A549 treated with AZD9567 at 1 μM for 4 hours (cell line): ENCODE results near the gene ACKR2. TPM values are rescaled to one million over a fixed set of nuclear protein-coding genes. Genes with fewer than 3 reads are reported as not detected.

Source experiments
- total RNA-seq: library from RNA; stranded (reverse); fragments of 200-300 nt; extraction: Qiagen RNA extraction; gene quantifications from 5 replicates; pipeline ENCODE4 v1.2.3, GENCODE V29; 2022; ENCODE audit not compliant: insufficient read depth

ACKR2 gene, protein sequence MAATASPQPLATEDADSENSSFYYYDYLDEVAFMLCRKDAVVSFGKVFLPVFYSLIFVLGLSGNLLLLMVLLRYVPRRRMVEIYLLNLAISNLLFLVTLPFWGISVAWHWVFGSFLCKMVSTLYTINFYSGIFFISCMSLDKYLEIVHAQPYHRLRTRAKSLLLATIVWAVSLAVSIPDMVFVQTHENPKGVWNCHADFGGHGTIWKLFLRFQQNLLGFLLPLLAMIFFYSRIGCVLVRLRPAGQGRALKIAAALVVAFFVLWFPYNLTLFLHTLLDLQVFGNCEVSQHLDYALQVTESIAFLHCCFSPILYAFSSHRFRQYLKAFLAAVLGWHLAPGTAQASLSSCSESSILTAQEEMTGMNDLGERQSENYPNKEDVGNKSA
- 0.02 to 0.14 TPM (median 0.09 TPM) in 3 of 5 replicates, not detected in the others for total RNA-seq

GRCh38 chr3:42809202-42809601 lies at the start of gene ACKR2:
TSS of gene ACKR2 (plus strand) at chr3:42809445. CDS start at chr3:42864503, 55,058 bp downstream.

DNA sequence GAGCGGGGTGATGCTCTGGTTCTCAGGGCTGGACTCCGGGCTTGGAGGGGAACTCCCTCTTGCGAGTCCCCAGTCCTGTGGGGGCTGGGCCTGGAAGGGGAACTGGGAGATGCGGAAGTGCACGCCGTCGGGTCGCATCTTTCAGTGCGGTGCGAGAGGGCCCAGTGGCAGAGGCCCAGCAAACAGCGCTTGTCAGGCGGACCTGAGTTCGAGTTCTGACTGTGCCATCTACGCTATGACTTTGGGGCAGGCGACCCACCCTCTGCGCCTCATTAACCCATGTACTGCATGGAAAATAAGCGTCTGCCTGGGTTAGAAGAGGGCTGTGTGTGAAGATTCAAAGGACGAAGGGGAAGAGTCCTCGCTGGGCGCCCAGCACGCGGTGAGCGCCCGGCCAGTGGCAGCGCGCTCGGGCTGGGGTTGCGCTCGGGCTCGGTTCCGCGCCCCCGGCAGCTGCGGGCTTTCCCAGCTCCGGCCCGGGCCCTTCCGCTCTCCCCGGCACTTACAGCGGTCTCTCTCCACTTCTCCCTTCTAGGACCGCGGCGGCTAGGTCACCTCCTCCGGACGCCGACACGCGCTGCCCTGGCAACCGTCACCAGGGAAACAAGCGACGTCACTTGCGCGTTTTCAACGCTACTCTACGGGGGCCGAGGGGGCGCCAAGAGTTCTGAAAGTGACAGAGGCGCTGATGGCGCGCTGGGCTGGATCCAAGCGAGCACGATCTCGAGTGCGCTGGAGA lies 36.4 kb upstream of the ACKR2 start, which contains the start of gene CCDC13:
Gene CCDC13, minus strand, starts transcription at position 584 of the 739 bp plus-strand sequence. CDS start 14,908 bp downstream, outside the sequence.

GRCh38 chr3:42804106-42804830 lies 5.0 kb upstream of the ACKR2 start, which contains the start of gene HIGD1A:
TSS of gene HIGD1A (minus strand) at chr3:42804490. CDS start at chr3:42794253, 10,237 bp downstream.

GRCh38 chr3:42875325-42876151 lies 66.3 kb downstream of the ACKR2 start, which contains the start of gene CYP8B1:
TSS of gene CYP8B1 (minus strand) at chr3:42875879. CDS start at chr3:42875816, 63 bp downstream.

DNA sequence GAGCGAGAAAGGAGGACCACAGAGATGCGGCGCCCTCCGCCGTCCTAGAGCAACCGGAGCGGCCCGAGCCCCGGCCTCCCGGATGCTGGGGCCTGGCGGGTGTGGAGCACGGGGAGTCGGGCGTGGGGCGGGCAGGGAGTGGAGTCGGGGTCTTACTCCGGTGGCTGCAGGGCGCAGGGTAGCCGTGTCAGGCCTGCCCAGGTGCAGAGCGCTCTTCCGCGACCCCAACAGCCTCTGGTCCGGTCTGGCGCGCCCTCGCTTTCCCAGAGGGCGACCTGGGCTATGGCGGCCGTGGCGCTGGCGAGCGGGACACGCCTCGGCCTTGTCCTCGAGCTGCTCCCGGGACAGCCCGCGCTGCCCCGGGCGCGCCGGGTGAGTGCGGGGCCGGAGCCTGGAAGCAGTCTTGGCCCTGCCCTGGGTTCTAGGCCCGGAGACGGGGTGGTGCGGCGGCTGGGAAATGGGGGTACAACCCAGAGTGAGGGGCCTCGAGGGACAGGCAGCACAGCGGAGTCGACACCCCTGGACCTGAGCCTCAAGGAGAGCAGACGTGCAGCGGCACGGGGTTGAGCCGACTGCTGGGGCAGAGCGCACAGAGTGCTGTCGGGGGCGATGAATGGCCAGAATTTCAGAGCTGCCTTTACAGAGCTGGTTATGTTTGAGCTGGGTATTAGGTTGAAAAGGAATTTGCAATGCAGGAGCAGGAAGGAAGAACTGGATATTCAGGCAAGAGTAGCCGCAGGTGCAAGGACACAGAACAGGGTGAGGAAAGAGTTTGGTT lies 97.0 kb downstream of the ACKR2 start, which contains the start of gene ZNF662:
Gene ZNF662, plus strand, starts transcription at position 73 of the 778 bp plus-strand sequence. CDS start 1,973 bp downstream, outside the sequence.

Other genes with a start within 250 kb of the ACKR2 start
- gene SEC22C, start 227.5 kb upstream of the ACKR2 start, total RNA-seq, result 29.0 to 36.2 TPM (median 35.2 TPM) in 5 replicates
- 17.4 to 21.7 TPM (median 18.1 TPM) in 5 replicates for gene SS18L2, start 218.6 kb upstream of the ACKR2 start, total RNA-seq
- gene NKTR, start 208.8 kb upstream of the ACKR2 start, total RNA-seq, result 9.4 to 13.2 TPM (median 12.5 TPM) in 5 replicates
- gene ZBTB47, start 155.7 kb upstream of the ACKR2 start, total RNA-seq, result 5.2 to 6.8 TPM (median 5.9 TPM) in 5 replicates
- not detected in 5 replicates for gene KLHL40, start 123.9 kb upstream of the ACKR2 start, total RNA-seq
- gene HHATL, start 106.6 kb upstream of the ACKR2 start, total RNA-seq, result not detected in 5 replicates
- 0.33 to 0.78 TPM (median 0.49 TPM) in 4 of 5 replicates, not detected in the other for gene CCDC13, start 36.2 kb upstream of the ACKR2 start, total RNA-seq
- 69.9 to 108 TPM (median 80.0 TPM) in 5 replicates for gene HIGD1A, start 5.0 kb upstream of the ACKR2 start, total RNA-seq
- gene CYP8B1, start 66.4 kb downstream of the ACKR2 start, total RNA-seq, result not detected in 5 replicates
- gene ZNF662, start 96.7 kb downstream of the ACKR2 start, total RNA-seq, result not detected in 5 replicates
- gene GASK1A, start 169.9 kb downstream of the ACKR2 start, total RNA-seq, result not detected in 5 replicates